PC-3 (cell line): ENCODE data around the gene EPHA10. TPM values are rescaled to one million over a fixed set of nuclear protein-coding genes. Genes with fewer than 3 reads are reported as not detected.

Experiments
- ATAC-seq: fragments of 200-7000 bp; cut with Tn5 transposase; 2 replicates; pipeline ENCODE4 v1.9.1; 2020; ENCODE audit warnings: mild to moderate bottlenecking, moderate library complexity
- BruUV-seq: library from RNA; stranded (reverse); fragments of 400-500 nt; replicated peaks from 2 replicates; lab custom pipeline; 2021; lab: Mats Ljungman, UMichigan
- CTCF ChIA-PET: fragments of 300-600 bp; sonication (Branson Sonifier 250); formaldehyde crosslinking; loops from one replicate; lab custom pipeline; 2022; ENCODE audit warnings: antibody characterized with exemption; lab: Charles Lee
- POLR2A ChIA-PET: fragments of 300-600 bp; sonication (Branson Sonifier 250); formaldehyde crosslinking; loops from one replicate; lab custom pipeline; 2022; ENCODE audit warnings: antibody characterized with exemption; ENCODE audit not compliant: unreplicated experiment; lab: Charles Lee
- DNase-seq: peaks from one replicate; pipeline ENCODE4 v3.0.0-alpha.2; 2015
- H2AFZ ChIP-seq: fragments of 300-600 bp; sonication (generic); 2 replicates; pipeline ENCODE4 v1.6.0; 2016; ENCODE audit warnings: antibody characterized with exemption, low read length
- H3F3A ChIP-seq: fragments of 300-600 bp; sonication (generic); one replicate; pipeline ENCODE4 v1.6.0; 2017; ENCODE audit warnings: antibody characterized with exemption, low read length, control low read depth, mild to moderate bottlenecking; ENCODE audit not compliant: unreplicated experiment
- H3K27ac ChIP-seq: fragments of 300-600 bp; sonication (generic); 2 replicates; pipeline ENCODE4 v1.5.1; 2016; ENCODE audit warnings: mild to moderate bottlenecking, low read length
- H3K27me3 ChIP-seq: fragments of 300-600 bp; sonication (generic); 2 replicates; pipeline ENCODE4 v1.6.1; 2016; ENCODE audit warnings: low read length, mixed read lengths
- H3K36me3 ChIP-seq: fragments of 300-600 bp; sonication (generic); 2 replicates; pipeline ENCODE4 v1.6.1; 2016; ENCODE audit warnings: low read depth, mixed run types, low read length, mixed read lengths
- H3K4me1 ChIP-seq: fragments of 300-600 bp; sonication (generic); 2 replicates; pipeline ENCODE4 v1.5.1; 2016; ENCODE audit warnings: low read length; ENCODE audit not compliant: insufficient read depth
- H3K4me2 ChIP-seq: fragments of 300-600 bp; sonication (generic); 2 replicates; pipeline ENCODE4 v1.6.0; 2016; ENCODE audit warnings: low read length
- H3K4me3 ChIP-seq: fragments of 300-600 bp; sonication (generic); 2 replicates; pipeline ENCODE4 v1.5.1; 2016; ENCODE audit warnings: mild to moderate bottlenecking, low read length, mixed read lengths
- H3K79me2 ChIP-seq: fragments of 300-600 bp; sonication (generic); 2 replicates; pipeline ENCODE4 v1.6.1; 2017; ENCODE audit warnings: low read length, mixed read lengths
- H3K9ac ChIP-seq: fragments of 300-600 bp; sonication (generic); 2 replicates; pipeline ENCODE4 v1.6.0; 2016; ENCODE audit warnings: mild to moderate bottlenecking, low read length
- H3K9me2 ChIP-seq: fragments of 300-600 bp; sonication (generic); replicated peaks from 2 replicates; pipeline ENCODE4 v1.6.1; 2016; ENCODE audit warnings: mixed run types, low read length, mixed read lengths
- H3K9me3 ChIP-seq: fragments of 300-600 bp; sonication (generic); 2 replicates; pipeline ENCODE4 v1.6.1; 2016; ENCODE audit warnings: low read length, mixed read lengths
- H4K20me1 ChIP-seq: fragments of 300-600 bp; sonication (generic); 2 replicates; pipeline ENCODE4 v1.6.1; 2016; ENCODE audit warnings: low read length, mixed read lengths
- EZH2 ChIP-seq: fragments of 300-600 bp; sonication (generic); IDR thresholded peaks from one replicate; pipeline ENCODE4 v1.6.1; 2017; ENCODE audit warnings: antibody characterized with exemption, mild to moderate bottlenecking, low read length; ENCODE audit not compliant: unreplicated experiment
- EZH2phosphoT487 ChIP-seq: fragments of 300-600 bp; sonication (generic); IDR thresholded peaks from 2 replicates; pipeline ENCODE4 v1.6.1; 2018; ENCODE audit warnings: mild to moderate bottlenecking, antibody characterized with exemption, low read length, borderline replicate concordance
- intact Hi-C: fragments of 100-400 bp; cut with micrococcal nuclease; formaldehyde crosslinking; loops from 2 replicates; pipeline ENCODE4 v1.9.0; 2023
- total RNA-seq: library from RNA; depleted of rRNA; stranded (reverse); fragments of >200 nt; gene quantifications from 2 replicates; pipeline ENCODE4 v1.2.3, GENCODE V29; 2014
- TF ChIP-seq, protein P1 (sequence below): fragments of 300-600 bp; sonication (generic); conservative IDR thresholded peaks from 2 replicates; pipeline ENCODE4 v1.5.1; 2017; ENCODE audit warnings: antibody characterized with exemption, low read depth, mild to moderate bottlenecking, low read length

The EPHA10 gene
- total RNA-seq, 1 experiment from 2014 or later: 3.5 TPM

DNA sequence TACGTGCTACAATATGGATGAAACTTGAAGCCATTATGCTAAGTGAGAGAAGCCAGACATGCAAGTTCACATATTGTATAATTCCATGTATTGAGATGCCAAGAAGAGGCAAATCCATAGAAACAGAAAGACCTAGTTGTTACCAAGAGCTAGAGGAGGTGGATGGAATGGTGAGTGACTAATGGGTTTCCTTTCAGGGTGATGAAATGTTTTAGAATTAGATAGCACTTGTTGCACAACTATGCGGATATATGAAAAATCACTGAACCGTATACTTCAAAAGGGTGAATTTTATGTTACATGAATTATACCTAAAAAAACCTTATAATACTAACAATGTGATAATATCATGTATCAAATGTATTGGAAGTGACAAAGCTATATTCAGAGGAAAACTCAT is 18.1 kb downstream of the EPHA10 start:
- BruUV-seq: no TSS peak
- no peak for DNase-seq
- no peak overlapping the region for H3K4me2 ChIP-seq
- H3K9ac ChIP-seq: no peak overlapping the region
- ChIA-PET POLR2A (no interaction called here), CTCF (no interaction called here)
- no peaks in the 10 kb centered on the region for H3K9me3 ChIP-seq
- H2AFZ ChIP-seq: no peak overlapping the region
- H3K4me1 ChIP-seq: 0 out of 2 replicates have a peak, but pooled peaks cover under 1% of the 10 kb centered on the region
- no peaks in the 10 kb centered on the region for H3K79me2 ChIP-seq
- TF ChIP-seq EZH2 (no peak), EZH2phosphoT487 (no peak)
- TF ChIP-seq, protein P1, sequence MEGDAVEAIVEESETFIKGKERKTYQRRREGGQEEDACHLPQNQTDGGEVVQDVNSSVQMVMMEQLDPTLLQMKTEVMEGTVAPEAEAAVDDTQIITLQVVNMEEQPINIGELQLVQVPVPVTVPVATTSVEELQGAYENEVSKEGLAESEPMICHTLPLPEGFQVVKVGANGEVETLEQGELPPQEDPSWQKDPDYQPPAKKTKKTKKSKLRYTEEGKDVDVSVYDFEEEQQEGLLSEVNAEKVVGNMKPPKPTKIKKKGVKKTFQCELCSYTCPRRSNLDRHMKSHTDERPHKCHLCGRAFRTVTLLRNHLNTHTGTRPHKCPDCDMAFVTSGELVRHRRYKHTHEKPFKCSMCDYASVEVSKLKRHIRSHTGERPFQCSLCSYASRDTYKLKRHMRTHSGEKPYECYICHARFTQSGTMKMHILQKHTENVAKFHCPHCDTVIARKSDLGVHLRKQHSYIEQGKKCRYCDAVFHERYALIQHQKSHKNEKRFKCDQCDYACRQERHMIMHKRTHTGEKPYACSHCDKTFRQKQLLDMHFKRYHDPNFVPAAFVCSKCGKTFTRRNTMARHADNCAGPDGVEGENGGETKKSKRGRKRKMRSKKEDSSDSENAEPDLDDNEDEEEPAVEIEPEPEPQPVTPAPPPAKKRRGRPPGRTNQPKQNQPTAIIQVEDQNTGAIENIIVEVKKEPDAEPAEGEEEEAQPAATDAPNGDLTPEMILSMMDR: no peak
- no peaks in the 10 kb centered on the region for H3K27me3 ChIP-seq
- H3K36me3 ChIP-seq: no peaks in the 10 kb centered on the region
- H3K27ac ChIP-seq: no peak overlapping the region
- no peaks in the 10 kb centered on the region for H4K20me1 ChIP-seq
- intact Hi-C loops: no loop called here
- no peak for ATAC-seq
- no peaks in the 10 kb centered on the region for H3K9me2 ChIP-seq
- H3F3A ChIP-seq: no peaks in the 10 kb centered on the region
- H3K4me3 ChIP-seq: no peak overlapping the region

DNA sequence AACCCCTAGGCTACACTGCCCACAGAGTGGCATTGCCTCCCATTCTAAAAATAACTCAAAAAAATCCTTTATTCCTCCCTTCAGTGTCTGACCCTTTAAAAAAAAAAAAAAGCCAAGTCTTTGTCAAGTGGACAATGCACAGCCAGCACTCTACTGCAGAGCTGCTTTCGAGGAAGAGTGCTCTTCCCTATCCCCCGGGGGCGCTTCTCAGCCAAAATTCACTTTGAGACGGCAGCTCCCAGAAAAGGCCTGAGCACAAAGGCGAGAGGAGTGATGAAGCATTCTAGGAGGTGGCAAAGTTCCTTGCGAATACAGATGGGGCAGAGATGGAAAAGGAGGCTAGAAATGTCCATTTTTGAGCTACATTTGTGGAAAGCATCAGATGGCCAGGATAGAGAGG is 23.3 kb downstream of the EPHA10 start:
- TF ChIP-seq, protein P1: no peak
- TF ChIP-seq EZH2 (no peak), EZH2phosphoT487 (no peak)
- DNase-seq (no peak), ATAC-seq (no peak)
- ChIA-PET POLR2A (interaction anchor here (0.6 kb wide), 1 partner anchor 50 kb away, joined by 4 read pairs; no protein-coding TSS in a partner anchor), CTCF (no interaction called here)
- Histone ChIP-seq H3K9me2 (no peaks in the 10 kb centered on the region), H3K4me1 (peaks cover 17% of the 10 kb centered on the region), H3K4me2 (peak overlapping the region; percentile 55), H3K9me3 (no peaks in the 10 kb centered on the region), H2AFZ (no peak overlapping the region), H3K36me3 (no peaks in the 10 kb centered on the region; the same call in 1 of the 2 replicates), H3K79me2 (no peaks in the 10 kb centered on the region), H3K27me3 (no peaks in the 10 kb centered on the region), H3F3A (peaks cover 4% of the 10 kb centered on the region), H3K9ac (no peak overlapping the region), H3K27ac (no peak overlapping the region), H3K4me3 (peak overlapping the region; percentile 19; the same call in 1 of the 2 replicates), H4K20me1 (no peaks in the 10 kb centered on the region)
- intact Hi-C loops: loop anchor here (5.0 kb wide), 1 partner anchor 49 kb away; the partner anchor contains the start of gene CDCA8
- no TSS peak for BruUV-seq

DNA sequence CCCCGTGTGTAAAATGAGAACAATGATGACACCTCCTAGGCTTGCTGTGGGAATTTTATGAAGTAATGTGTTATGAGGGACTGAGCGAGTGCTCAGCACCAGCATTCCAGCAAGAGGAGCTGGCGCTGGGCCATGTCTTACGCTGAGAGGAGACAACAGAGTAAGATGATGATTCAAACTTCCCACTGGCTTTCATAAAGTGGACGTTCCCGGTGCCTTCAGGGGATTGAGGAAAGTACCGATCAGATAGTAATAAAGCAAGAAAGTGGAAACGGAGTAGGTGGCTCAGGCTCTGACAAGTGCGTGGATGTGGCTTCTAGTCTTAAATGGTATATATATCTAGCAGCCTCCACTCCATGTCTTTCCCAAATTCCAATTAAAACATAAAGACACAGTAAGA is 23.8 kb downstream of the EPHA10 start:
- H3K27ac ChIP-seq: no peak overlapping the region
- H3K27me3 ChIP-seq: no peaks in the 10 kb centered on the region
- H3K9me2 ChIP-seq: no peaks in the 10 kb centered on the region
- DNase-seq: peak; percentile 94
- peak overlapping the region; percentile 55 for H3K4me2 ChIP-seq
- ChIA-PET POLR2A (interaction anchor here (0.6 kb wide), 1 partner anchor 50 kb away, joined by 4 read pairs; no protein-coding TSS in a partner anchor), CTCF (no interaction called here)
- H3K9me3 ChIP-seq: no peaks in the 10 kb centered on the region
- H3K79me2 ChIP-seq: no peaks in the 10 kb centered on the region
- peak overlapping the region; percentile 19; the same call in 1 of the 2 replicates for H3K4me3 ChIP-seq
- TF ChIP-seq, protein P1: no peak
- TF ChIP-seq EZH2phosphoT487: no peak
- TF ChIP-seq EZH2: no peak
- H3F3A ChIP-seq: peaks cover 4% of the 10 kb centered on the region
- H3K9ac ChIP-seq: no peak overlapping the region
- no TSS peak for BruUV-seq
- intact Hi-C loops: loop anchor here (5.0 kb wide), 1 partner anchor 49 kb away; the partner anchor contains the start of gene CDCA8
- no peaks in the 10 kb centered on the region for H4K20me1 ChIP-seq
- peaks cover 17% of the 10 kb centered on the region for H3K4me1 ChIP-seq
- ATAC-seq: peak; percentile 58
- H3K36me3 ChIP-seq: no peaks in the 10 kb centered on the region; the same call in 1 of the 2 replicates
- no peak overlapping the region for H2AFZ ChIP-seq
